GM21825 (cell line): ENCODE data around the gene GAA.
"Not testable (repeated sequence)": the region's sequence is repeated elsewhere in the genome, so short reads cannot be mapped to it uniquely, and the experiment has no call there.

Experiments used
- ATAC-seq: cut with Tn5 transposase; IDR thresholded peaks from one replicate; pipeline ENCODE4 v1.9.1; 2021; ENCODE audit warnings: mild to moderate bottlenecking, moderate library complexity; ENCODE audit not compliant: unreplicated experiment

GAA gene

GRCh38 chr17:80083136-80083661 lies 18.2 kb upstream of the GAA start:
- no peak for ATAC-seq

- ATAC-seq = no peak
Measured at GRCh38 chr17:80084773-80085172, 16.6 kb upstream of the GAA start.

- ATAC-seq = no peak
Measured at GRCh38 chr17:80086081-80086480, 15.3 kb upstream of the GAA start.

GRCh38 chr17:80086616-80087015 lies 14.8 kb upstream of the GAA start:
- ATAC-seq = no peak

- no peak for ATAC-seq
Measured at GRCh38 chr17:80087346-80088265, 13.8 kb upstream of the GAA start.

- no peak for ATAC-seq
Measured at GRCh38 chr17:80089762-80090161, 11.6 kb upstream of the GAA start.

- ATAC-seq = not testable (repeated sequence)
Measured at GRCh38 chr17:80090164-80090563, 11.2 kb upstream of the GAA start.

GRCh38 chr17:80091376-80091775 lies 10.0 kb upstream of the GAA start:
- no peak for ATAC-seq

GRCh38 chr17:80092959-80093358 lies 8.4 kb upstream of the GAA start:
- ATAC-seq = no peak

GRCh38 chr17:80095038-80095843 lies 6.1 kb upstream of the GAA start:
- ATAC-seq = no peak

GRCh38 chr17:80095844-80096475 lies 5.4 kb upstream of the GAA start:
- ATAC-seq = no peak

- ATAC-seq = no peak
Measured at GRCh38 chr17:80096561-80097021, 4.8 kb upstream of the GAA start.

- ATAC-seq = no peak
Measured at GRCh38 chr17:80097127-80097621, 4.2 kb upstream of the GAA start.

- no peak for ATAC-seq
Measured at GRCh38 chr17:80097844-80098691, 3.3 kb upstream of the GAA start.

- no peak for ATAC-seq
Measured at GRCh38 chr17:80099291-80100034, 1.9 kb upstream of the GAA start.

- ATAC-seq = no peak
Measured at GRCh38 chr17:80100035-80100323, 1.4 kb upstream of the GAA start.

- ATAC-seq = no peak
Measured at GRCh38 chr17:80101946-80102663, 724 bp downstream of the GAA start.

GRCh38 chr17:80102664-80103448 lies 1.5 kb downstream of the GAA start:
- no peak for ATAC-seq
